Jurkat, Clone E6-1 (cell line): ENCODE data around the gene FBXO24.

Experiments
- DNase-seq: peaks from one replicate; pipeline ENCODE4 v3.0.0-alpha.2; 2011; ENCODE audit warnings: low read depth, low spot score
- H3K4me3 ChIP-seq: 2 replicates; pipeline ENCODE4 v1.5.1; 2011; ENCODE audit warnings: mild to moderate bottlenecking, low read length, control low read depth, moderate library complexity

The FBXO24 gene

DNA sequence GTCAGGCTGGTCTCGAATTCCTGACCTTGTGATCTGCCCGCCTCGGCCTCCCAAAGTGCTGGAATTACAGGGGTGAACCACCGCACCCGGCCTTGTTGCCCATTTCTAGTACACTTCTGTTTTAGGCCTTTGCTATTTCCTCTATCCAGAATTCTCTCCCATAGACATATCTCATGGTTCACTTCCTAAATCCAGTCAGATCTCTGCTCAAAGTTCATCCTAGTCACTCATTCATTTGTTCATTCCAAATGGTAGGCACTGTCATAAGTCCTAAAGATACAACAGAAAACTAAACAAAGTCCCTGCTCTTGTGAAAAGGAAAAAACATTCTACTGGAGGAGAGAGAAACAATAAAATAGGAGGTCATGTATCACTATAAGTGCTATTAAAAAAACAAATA lies 23.8 kb downstream of the FBXO24 start:
- H3K4me3 ChIP-seq = no peak overlapping the region
- DNase-seq = no peak

DNA sequence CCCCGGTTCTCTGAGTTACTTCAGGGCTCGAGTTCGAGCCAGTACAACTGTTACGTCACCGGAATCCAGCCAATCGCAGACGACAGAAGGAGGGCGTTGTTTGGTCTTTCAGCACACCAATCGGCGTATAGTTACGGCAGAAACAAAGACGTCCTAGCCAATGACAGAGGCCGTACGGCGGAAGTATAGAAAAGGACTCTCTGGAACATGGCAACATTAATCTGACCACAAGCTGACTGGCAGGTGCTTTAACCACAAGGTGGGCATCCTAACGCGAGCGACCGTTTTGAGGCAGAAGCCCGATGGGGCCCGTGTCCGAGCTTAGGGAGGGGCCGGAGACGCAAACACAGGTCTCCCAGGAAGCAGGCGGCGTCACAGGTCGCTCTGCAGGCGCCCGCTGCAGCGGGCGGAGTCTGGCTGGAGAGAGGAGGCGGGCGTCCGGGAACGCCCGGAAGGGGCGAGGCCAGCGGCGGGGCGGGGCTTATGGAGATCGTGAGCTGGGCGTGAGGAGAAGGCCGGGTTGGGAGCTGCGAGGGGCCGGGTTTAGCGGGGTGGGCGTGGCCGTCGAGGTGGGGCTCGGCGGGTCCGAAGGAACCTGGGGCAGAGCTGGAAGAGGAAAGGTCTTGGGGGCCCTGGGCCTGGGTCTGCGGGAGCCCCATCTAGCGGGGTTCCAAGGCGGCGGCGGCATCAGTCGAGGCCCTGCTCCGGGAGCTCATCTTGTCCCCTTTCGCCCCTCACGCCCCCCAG lies 26.0 kb downstream of the FBXO24 start, which contains the start of gene MOSPD3:
Gene MOSPD3 (plus strand): TSS at position 558 of the 747 bp plus-strand sequence. CDS start 252 bp downstream, outside the sequence.
- peak; percentile 100 for DNase-seq
- peak within 1 kb of the TSS; percentile 67 for H3K4me3 ChIP-seq

DNA sequence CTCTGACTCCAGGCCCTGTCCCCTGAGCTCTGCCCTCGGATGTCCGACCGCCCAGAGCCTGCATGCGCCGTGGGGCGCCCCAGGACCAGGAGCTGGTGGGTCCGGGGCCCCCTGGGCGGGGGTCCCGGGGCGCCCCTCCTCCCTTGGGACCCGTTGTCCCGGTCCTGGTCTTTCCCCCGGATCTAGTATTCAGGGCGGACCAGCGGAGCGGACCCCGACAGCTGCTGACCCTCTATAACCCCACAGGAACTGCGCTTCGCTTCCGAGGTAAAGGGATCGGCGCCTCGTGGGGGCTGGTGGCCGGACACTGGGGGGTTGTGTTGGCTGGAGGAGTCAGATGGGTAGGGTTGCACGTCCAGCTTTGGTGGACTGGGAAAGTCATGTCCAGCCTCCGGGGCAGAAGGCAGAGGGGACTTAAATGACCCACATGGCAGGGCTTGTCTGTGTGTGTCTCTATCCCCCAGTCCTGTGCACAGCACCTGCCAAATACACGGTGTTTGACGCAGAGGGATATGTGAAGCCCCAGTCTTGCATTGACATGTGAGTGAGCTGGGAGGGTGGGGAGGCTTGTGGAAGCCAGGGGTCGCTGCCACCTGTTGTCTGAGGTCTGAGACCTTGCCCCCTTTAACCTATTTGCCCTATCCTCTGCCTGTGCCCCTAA lies 26.7 kb downstream of the FBXO24 start:
- no peak for DNase-seq
- H3K4me3 ChIP-seq = peak overlapping the region; percentile 67

DNA sequence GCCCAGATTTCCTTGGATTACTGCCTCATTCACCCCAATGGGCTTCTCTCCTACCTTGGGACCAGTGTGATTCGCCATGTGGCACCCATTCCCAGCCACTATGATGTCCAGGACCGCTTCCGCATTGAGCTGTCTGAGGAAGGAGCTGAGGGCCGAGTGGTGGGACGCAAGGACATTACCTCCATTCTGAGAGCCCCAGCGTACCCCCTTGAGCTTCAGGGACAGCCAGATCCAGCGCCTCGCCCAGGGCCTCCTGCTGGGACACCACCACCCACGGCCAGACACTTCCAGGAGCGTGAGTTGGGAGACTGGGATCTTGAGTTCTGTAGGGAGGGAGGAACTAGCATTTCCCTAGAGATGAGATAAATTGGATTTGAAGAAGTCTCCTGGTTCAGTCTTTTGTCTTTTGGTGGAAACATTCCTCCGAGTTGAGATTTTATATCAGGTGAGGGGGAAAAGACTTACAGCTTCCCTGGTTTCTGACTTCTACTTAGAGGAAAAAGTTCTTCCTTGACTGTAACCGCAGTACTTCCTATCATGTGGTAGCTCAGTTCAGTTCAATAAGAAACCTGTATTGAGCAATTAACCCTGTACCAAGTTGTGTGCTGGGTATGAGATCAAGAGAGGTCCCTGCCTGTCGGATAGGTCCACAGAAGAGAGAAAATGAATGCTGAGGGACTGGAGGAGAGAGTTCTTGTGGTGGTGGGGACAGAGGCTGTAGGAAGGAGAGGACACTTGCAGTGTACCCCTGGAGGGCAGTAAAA lies 27.5 kb downstream of the FBXO24 start:
- no peak overlapping the region; the same call in 1 of the 2 replicates for H3K4me3 ChIP-seq
- peak; percentile 45 for DNase-seq

DNA sequence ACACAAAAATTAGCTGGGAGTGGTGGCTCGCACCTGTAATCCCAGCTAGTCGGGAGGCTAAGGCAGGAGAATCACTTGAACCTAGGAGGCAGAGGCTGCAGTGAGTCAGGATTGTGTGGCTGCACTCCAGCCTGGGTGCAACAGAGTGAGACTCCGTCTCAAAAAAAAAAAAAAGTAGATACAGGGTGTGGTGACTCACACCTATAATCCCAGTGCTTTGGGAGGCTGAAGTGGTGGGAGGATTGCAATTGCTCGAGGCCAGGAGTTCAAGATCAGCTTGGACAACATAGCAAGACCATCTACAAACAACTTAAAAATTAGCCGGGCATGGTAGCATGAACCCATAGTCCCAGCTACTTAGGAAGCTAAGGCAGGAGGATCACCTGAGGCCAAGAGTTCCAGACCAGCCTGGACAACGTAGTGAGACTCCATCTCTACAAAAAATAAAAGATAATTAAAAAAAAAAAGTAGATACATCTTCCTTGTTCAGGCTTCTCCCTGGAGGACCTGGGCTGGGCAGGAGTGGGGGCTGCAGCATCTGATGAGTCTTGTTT lies 28.3 kb downstream of the FBXO24 start:
- no peak for DNase-seq
- no peak overlapping the region for H3K4me3 ChIP-seq

DNA sequence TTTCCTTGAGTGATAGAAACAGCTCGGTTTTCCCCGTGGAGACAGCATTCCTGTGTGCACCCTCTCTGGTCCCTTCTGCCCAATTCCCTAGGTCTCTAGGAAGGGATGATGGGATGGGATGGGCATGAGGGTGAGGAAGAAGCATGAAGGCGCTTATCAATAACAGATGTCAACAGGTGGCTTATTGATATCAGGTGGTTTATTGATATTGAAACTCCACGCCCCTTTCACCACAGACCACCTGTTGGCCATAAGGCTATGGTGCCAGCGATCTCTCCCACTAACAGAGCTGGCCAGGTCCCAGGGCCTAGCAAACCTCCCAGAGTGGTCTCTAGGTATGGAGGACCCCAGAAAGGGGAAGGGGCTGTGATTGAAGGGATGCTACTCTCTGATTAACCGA lies 34.1 kb downstream of the FBXO24 start:
- no peak for DNase-seq
- H3K4me3 ChIP-seq = no peak overlapping the region

GRCh38 chr7:100620804-100621203 lies 34.7 kb downstream of the FBXO24 start:
- H3K4me3 ChIP-seq = no peak overlapping the region
- no peak for DNase-seq

GRCh38 chr7:100621554-100621953 lies 35.4 kb downstream of the FBXO24 start:
- no peak for DNase-seq
- no peak overlapping the region for H3K4me3 ChIP-seq

- DNase-seq = no peak
- no peak overlapping the region for H3K4me3 ChIP-seq
These were observed 38.1 kb downstream of the FBXO24 start for GRCh38 chr7:100623951-100624824.

GRCh38 chr7:100626055-100626454 lies 39.9 kb downstream of the FBXO24 start:
- H3K4me3 ChIP-seq = peak overlapping the region; percentile 57
- no peak for DNase-seq

DNA sequence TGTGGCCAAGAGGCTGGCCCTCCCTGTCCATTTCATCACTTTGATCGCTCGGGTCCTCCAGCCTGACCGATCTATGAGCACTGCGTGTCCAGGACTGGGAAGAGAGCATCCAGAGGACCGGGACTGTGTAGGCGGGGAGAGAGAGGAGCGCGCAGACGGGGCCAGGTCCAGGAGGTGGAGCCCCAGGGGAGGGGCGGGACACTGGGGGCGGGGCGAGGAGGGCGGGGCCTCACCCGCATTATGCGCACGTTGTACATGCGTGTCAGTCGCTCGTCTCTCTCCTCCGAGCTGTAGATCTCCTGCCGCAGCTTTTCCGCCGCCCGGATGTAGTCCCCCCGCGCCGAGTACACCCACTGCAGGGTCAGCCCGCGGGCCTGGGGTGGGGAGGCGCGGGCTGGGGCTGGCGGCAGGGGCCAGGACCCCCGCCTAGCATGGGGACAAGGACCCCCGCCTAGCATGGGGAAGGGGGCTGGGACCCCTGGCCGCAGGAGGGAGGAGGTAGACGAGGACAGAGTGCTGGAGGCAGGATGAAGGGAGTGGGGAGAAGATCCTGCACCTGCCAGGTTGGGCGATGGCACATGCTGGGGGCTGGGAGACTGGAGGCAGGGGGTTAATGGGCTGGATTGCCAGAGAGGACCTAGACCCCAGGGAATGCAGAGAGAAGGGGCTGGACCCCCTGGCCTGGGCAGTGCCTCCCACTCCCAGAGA lies 40.6 kb downstream of the FBXO24 start:
- H3K4me3 ChIP-seq = peak overlapping the region; percentile 57
- DNase-seq = peak; percentile 88

- DNase-seq = no peak
- H3K4me3 ChIP-seq = peak overlapping the region; percentile 57
These were observed 41.1 kb downstream of the FBXO24 start for GRCh38 chr7:100627238-100627549.

DNA sequence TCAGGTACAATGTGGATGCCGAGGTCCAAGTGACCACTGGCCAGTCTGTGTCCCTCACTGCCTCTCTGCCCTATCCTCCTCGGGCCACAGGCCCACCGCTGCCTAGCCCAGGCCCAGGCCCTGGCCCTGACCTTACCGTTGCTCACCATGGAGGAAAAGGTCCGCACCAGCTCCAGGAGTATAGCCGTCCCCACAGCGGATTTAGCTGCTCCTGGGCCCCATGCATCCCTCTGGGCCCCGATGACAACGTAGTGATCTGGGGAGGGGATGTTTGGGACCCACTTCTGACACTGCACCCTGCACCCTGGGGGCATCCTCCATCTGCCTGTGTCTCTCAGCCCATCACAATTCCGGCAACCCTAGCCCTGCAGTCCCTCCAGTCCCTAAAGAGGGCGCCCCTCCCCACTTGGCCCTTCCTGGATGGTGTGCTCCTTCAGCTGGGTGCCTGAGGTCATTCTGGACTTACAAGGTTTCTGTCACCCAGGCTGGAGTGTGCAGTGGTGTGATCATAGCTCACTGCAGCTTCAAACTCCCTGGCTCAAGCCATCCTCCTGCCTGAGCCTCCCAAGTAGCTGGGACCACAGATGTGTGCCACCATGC lies 43.1 kb downstream of the FBXO24 start:
- no peak for DNase-seq
- H3K4me3 ChIP-seq = no peak overlapping the region

GRCh38 chr7:100630066-100630465 lies 43.9 kb downstream of the FBXO24 start:
- H3K4me3 ChIP-seq = no peak overlapping the region
- no peak for DNase-seq

GRCh38 chr7:100632951-100633717 lies 47.0 kb downstream of the FBXO24 start:
- peak overlapping the region; percentile 37 for H3K4me3 ChIP-seq
- no peak for DNase-seq

DNA sequence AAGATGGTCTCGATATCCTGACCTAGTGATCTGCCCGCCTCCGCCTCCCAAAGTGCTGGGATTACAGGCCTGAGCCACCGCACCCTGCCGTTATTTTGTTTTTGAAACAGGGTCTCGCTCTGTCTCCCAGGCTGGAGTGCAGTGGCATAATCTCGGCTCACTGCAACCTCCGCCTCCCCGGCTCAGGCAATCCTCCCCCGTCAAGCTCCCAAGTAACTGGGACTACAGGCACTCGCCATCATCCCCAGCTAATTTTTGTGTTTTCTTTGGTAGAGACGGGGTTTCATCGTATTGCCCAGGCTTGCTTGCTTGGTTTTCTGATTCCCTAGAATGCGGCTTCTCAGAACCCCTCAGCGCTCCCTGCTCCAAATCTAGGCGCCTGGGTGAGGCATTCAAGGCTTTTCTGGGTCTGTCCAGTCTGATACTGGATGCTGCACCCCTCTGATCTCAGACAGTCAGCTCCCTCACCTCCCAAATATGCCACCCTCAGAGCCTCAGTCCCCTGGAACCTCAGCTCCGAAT lies 53.9 kb downstream of the FBXO24 start:
- no peak for DNase-seq
- no peak overlapping the region for H3K4me3 ChIP-seq
